Stimulated activated CD4-positive, alpha-beta T cell treated with anti-CD3 and anti-CD28 coated beads, Interleukin-4, amount 100 ng/mL, for 1 hour (primary cell): ENCODE results near the gene MATN4.

ENCODE experiments used
- DNase-seq: peaks from one replicate; pipeline ENCODE4 v3.0.0-alpha.2; 2020

MATN4 gene

GRCh38 chr20:45289942-45290676, 18.0 kb downstream of the MATN4 start:
- DNase-seq, result no peak

- DNase-seq, result no peak
These were observed 19.2 kb downstream of the MATN4 start for GRCh38 chr20:45288860-45289259.

GRCh38 chr20:45288376-45288775, 19.7 kb downstream of the MATN4 start:
- DNase-seq, result no peak

GRCh38 chr20:45283551-45284057, 24.5 kb downstream of the MATN4 start:
- DNase-seq, result no peak

- DNase-seq, result no peak
These were observed 25.2 kb downstream of the MATN4 start for GRCh38 chr20:45282700-45283550.

- no peak for DNase-seq
These were observed 28.1 kb downstream of the MATN4 start for GRCh38 chr20:45279992-45280391.

- no peak for DNase-seq
These were observed 32.8 kb downstream of the MATN4 start for GRCh38 chr20:45275338-45275737.

- no peak for DNase-seq
These were observed 38.3 kb downstream of the MATN4 start for GRCh38 chr20:45269754-45270270.

GRCh38 chr20:45269056-45269455, 39.0 kb downstream of the MATN4 start:
- no peak for DNase-seq

GRCh38 chr20:45268531-45268930, 39.6 kb downstream of the MATN4 start:
- no peak for DNase-seq

- no peak for DNase-seq
These were observed 41.1 kb downstream of the MATN4 start for GRCh38 chr20:45266977-45267376.

GRCh38 chr20:45263556-45264266, 44.4 kb downstream of the MATN4 start:
- DNase-seq, result no peak

GRCh38 chr20:45258664-45259063, 49.4 kb downstream of the MATN4 start:
- DNase-seq, result no peak

- no peak for DNase-seq
These were observed 49.8 kb downstream of the MATN4 start for GRCh38 chr20:45258259-45258658.

GRCh38 chr20:45257711-45258110, 50.4 kb downstream of the MATN4 start:
- no peak for DNase-seq

- no peak for DNase-seq
These were observed 50.9 kb downstream of the MATN4 start for GRCh38 chr20:45257161-45257560.

GRCh38 chr20:45254383-45255262, 53.5 kb downstream of the MATN4 start, which contains the start of gene SLPI:
TSS of gene SLPI (minus strand) at chr20:45254564. CDS start at chr20:45254543, 21 bp downstream.
- no peak for DNase-seq

GRCh38 chr20:45253261-45253660, 54.8 kb downstream of the MATN4 start:
- no peak for DNase-seq

- no peak for DNase-seq
These were observed 56.1 kb downstream of the MATN4 start for GRCh38 chr20:45251884-45252560.

- DNase-seq, result no peak
These were observed 59.5 kb downstream of the MATN4 start for GRCh38 chr20:45248609-45249008.

- no peak for DNase-seq
These were observed 60.2 kb downstream of the MATN4 start for GRCh38 chr20:45247865-45248264.
